ENCODE measurements around the gene ALX4. TPM values are rescaled to one million over a fixed set of nuclear protein-coding genes. Genes with fewer than 3 reads are reported as not detected.

Gene ALX4
- total and polyA plus RNA-seq, 2 donors (not counting 1 experiment from before 2014, with no cell fraction given): not detected

DNA sequence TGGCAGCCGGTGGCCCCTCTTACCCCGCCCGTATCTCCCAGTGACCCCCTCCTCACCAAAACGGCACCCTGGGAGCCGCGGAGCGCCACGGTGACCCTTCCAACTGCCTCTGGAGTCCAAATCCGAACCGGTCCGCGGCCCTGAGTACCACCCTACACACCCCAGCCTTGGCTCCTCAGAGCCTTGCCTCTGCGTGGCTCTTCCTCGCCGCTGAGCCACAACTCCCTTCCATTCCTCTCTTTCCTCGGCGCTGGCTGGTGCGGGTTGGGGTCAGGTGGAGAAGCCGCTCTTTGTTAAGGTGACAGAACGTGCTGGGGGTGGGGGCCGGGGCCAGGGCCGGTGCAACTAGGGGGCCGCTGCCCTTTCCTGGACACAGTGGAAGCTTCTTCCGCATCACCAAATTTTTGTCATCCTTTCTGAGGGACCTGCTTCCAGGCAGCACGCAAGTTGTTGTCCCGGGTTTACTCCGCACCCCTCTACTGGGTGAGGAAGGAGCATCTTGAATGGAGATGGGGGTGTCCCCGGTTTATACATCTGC is 6.5 kb downstream of the ALX4 start:
- ATAC-seq (ENCODE audit: low read depth) (no peak), DNase-seq (no peak)
- Histone ChIP-seq H3K36me3 (replicated peaks in 1 of 2; ENCODE audit: control extremely low read depth in 1 of 2, control insufficient read depth in 1 of 2, extremely low read depth in 1 of 2, insufficient read depth in 2 of 2, low read length in 1 of 2) (no peaks in the 10 kb centered on the region), H3K4me1 (ENCODE audit: control insufficient read depth in 2 of 2, insufficient read depth in 2 of 2, low read length in 2 of 2) (peaks cover 35 to 37% of the 10 kb centered on the region in 2 donors), H3K9ac (ENCODE audit: low read length) (no peak overlapping the region), H3K27me3 (replicated peaks in 1 of 4; ENCODE audit: control extremely low read depth in 1 of 4, control insufficient read depth in 3 of 4, insufficient read depth in 4 of 4, low read length in 3 of 4) (peaks cover 0 to 85% (median 51%) of the 10 kb centered on the region in 4 experiments), H3K27ac (ENCODE audit: low read length in 2 of 2) (no peak overlapping the region), H3K4me2 (replicated peaks; ENCODE audit: low read depth, low read length, poor library complexity, severe bottlenecking) (peak overlapping the region; percentile 97), H3K79me2 (ENCODE audit: control insufficient read depth, insufficient read depth, low read length) (no peaks in the 10 kb centered on the region), H4K20me1 (ENCODE audit: control insufficient read depth, insufficient read depth, low read length, poor library complexity, severe bottlenecking) (no peaks in the 10 kb centered on the region), H2AFZ (ENCODE audit: insufficient read depth, low read depth, low read length, poor library complexity, severe bottlenecking) (no peak overlapping the region), H3K4me3 (ENCODE audit: control extremely low read depth in 1 of 5, extremely low read depth in 1 of 5, insufficient read depth in 1 of 5, low read depth in 2 of 5, low read length in 4 of 5) (no peak overlapping the region), H3K9me3 (ENCODE audit: control extremely low read depth in 1 of 3, control insufficient read depth in 2 of 3, insufficient read depth in 1 of 3, low read length in 2 of 3) (peaks cover 0 to 20% (median 0%) of the 10 kb centered on the region in 3 donors)
- ChIA-PET CTCF (no interaction called here), POLR2A (no interaction called here)
- intact Hi-C loops (cut with micrococcal nuclease): no loop called here
- peaks cover 29% of the 10 kb centered on the region for H3K4me1 Mint-ChIP-seq
- H3K9me3 Mint-ChIP-seq (ENCODE audit: insufficient read depth): no peaks in the 10 kb centered on the region
- peak; percentile 20 for TF ChIP-seq EZH2 (IDR thresholded peaks at IDR 0.05; ENCODE audit: borderline replicate concordance, insufficient read depth, low read depth, low read length, poor library complexity, severe bottlenecking)
- TF ChIP-seq, protein P1, sequence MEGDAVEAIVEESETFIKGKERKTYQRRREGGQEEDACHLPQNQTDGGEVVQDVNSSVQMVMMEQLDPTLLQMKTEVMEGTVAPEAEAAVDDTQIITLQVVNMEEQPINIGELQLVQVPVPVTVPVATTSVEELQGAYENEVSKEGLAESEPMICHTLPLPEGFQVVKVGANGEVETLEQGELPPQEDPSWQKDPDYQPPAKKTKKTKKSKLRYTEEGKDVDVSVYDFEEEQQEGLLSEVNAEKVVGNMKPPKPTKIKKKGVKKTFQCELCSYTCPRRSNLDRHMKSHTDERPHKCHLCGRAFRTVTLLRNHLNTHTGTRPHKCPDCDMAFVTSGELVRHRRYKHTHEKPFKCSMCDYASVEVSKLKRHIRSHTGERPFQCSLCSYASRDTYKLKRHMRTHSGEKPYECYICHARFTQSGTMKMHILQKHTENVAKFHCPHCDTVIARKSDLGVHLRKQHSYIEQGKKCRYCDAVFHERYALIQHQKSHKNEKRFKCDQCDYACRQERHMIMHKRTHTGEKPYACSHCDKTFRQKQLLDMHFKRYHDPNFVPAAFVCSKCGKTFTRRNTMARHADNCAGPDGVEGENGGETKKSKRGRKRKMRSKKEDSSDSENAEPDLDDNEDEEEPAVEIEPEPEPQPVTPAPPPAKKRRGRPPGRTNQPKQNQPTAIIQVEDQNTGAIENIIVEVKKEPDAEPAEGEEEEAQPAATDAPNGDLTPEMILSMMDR (IDR thresholded peaks at IDR 0.05): no peak
- 18% methylated on average over 20 of the region's 28 CpGs for WGBS (ENCODE audit: insufficient coverage)
- H3K4me3 Mint-ChIP-seq: peak overlapping the region; percentile 90
- no peak overlapping the region for H3K27ac Mint-ChIP-seq
- peaks cover 83% of the 10 kb centered on the region for H3K27me3 Mint-ChIP-seq

- H3K4me1 Mint-ChIP-seq: peaks cover 28% of the 10 kb centered on the region
- peaks cover 0 to 75% (median 45%) of the 10 kb centered on the region in 4 experiments for H3K27me3 ChIP-seq (replicated peaks in 1 of 4; ENCODE audit: control extremely low read depth in 1 of 4, control insufficient read depth in 3 of 4, insufficient read depth in 4 of 4, low read length in 3 of 4)
Measured at GRCh38 chr11:44301564-44302271, 8.2 kb downstream of the ALX4 start.

More at GRCh38 chr11:44301564-44302271, 8.2 kb downstream of the ALX4 start:
- no peak overlapping the region for H2AFZ ChIP-seq (ENCODE audit: insufficient read depth, low read depth, low read length, poor library complexity, severe bottlenecking)
- peaks cover 0 to 18% (median 0%) of the 10 kb centered on the region in 3 donors for H3K9me3 ChIP-seq (ENCODE audit: control extremely low read depth in 1 of 3, control insufficient read depth in 2 of 3, insufficient read depth in 1 of 3, low read length in 2 of 3)
- Mint-ChIP-seq H3K9me3 (ENCODE audit: insufficient read depth) (no peaks in the 10 kb centered on the region), H3K4me3 (no peak overlapping the region), H3K27me3 (peaks cover 75% of the 10 kb centered on the region), H3K27ac (no peak overlapping the region)
- no peak overlapping the region for H3K27ac ChIP-seq (ENCODE audit: low read length in 2 of 2)
- no peak for TF ChIP-seq EZH2 (IDR thresholded peaks at IDR 0.05; ENCODE audit: borderline replicate concordance, insufficient read depth, low read depth, low read length, poor library complexity, severe bottlenecking)
- TF ChIP-seq, protein P1 (IDR thresholded peaks at IDR 0.05): no peak
- intact Hi-C loops (cut with micrococcal nuclease): no loop called here
- H3K9ac ChIP-seq (ENCODE audit: low read length): no peak overlapping the region
- ATAC-seq (ENCODE audit: low read depth) (no peak), DNase-seq (no peak)
- no peak overlapping the region for H3K4me2 ChIP-seq (replicated peaks; ENCODE audit: low read depth, low read length, poor library complexity, severe bottlenecking)
- no peaks in the 10 kb centered on the region for H4K20me1 ChIP-seq (ENCODE audit: control insufficient read depth, insufficient read depth, low read length, poor library complexity, severe bottlenecking)
- H3K4me3 ChIP-seq (ENCODE audit: control extremely low read depth in 1 of 5, extremely low read depth in 1 of 5, insufficient read depth in 1 of 5, low read depth in 2 of 5, low read length in 4 of 5): no peak overlapping the region
- POLR2A ChIA-PET: no interaction called here
- CTCF ChIA-PET: no interaction called here
- 76% methylated on average over 19 of the region's 20 CpGs for WGBS (ENCODE audit: insufficient coverage)
- H3K4me1 ChIP-seq (ENCODE audit: control insufficient read depth in 2 of 2, insufficient read depth in 2 of 2, low read length in 2 of 2): peaks cover 35 to 36% of the 10 kb centered on the region in 2 donors
- H3K36me3 ChIP-seq (replicated peaks in 1 of 2; ENCODE audit: control extremely low read depth in 1 of 2, control insufficient read depth in 1 of 2, extremely low read depth in 1 of 2, insufficient read depth in 2 of 2, low read length in 1 of 2): no peaks in the 10 kb centered on the region
- H3K79me2 ChIP-seq (ENCODE audit: control insufficient read depth, insufficient read depth, low read length): no peaks in the 10 kb centered on the region
